Duodenal mucosa (tissue), 2 donors: ENCODE measurements around the gene ASZ1.

Source experiments
- H3K27ac ChIP-seq: one replicate; pipeline ENCODE4 v1.7.0; 2013; ENCODE audit warnings: low read depth, low read length
- H3K27me3 ChIP-seq, 2 donors: one replicate each; pipeline ENCODE4 v1.7.0; 2013; ENCODE audit warnings: low read length in 2 of 2, control low read depth in 1 of 2; ENCODE audit not compliant: insufficient read depth in 2 of 2, control insufficient read depth in 1 of 2
- H3K36me3 ChIP-seq, 2 donors: one replicate each; pipeline ENCODE4 v1.7.0; 2013; ENCODE audit warnings: low read length in 2 of 2, control low read depth in 1 of 2; ENCODE audit not compliant: insufficient read depth in 2 of 2, control insufficient read depth in 1 of 2
- H3K4me1 ChIP-seq, 2 donors: one replicate each; pipeline ENCODE4 v1.7.0; 2013; ENCODE audit warnings: low read length in 2 of 2, control low read depth in 1 of 2; ENCODE audit not compliant: insufficient read depth in 2 of 2, control insufficient read depth in 1 of 2
- H3K4me3 ChIP-seq, 2 donors: one replicate each; pipeline ENCODE4 v1.7.0; 2013; ENCODE audit warnings: low read length in 2 of 2, low read depth in 1 of 2
- H3K9ac ChIP-seq, 2 donors: one replicate each; pipeline ENCODE4 v1.7.0; 2013; ENCODE audit warnings: low read length in 2 of 2, low read depth in 1 of 2
- H3K9me3 ChIP-seq, 2 donors: one replicate each; pipeline ENCODE4 v1.7.0; 2013; ENCODE audit warnings: low read length in 2 of 2, control low read depth in 1 of 2; ENCODE audit not compliant: control insufficient read depth in 1 of 2

ASZ1 gene

DNA sequence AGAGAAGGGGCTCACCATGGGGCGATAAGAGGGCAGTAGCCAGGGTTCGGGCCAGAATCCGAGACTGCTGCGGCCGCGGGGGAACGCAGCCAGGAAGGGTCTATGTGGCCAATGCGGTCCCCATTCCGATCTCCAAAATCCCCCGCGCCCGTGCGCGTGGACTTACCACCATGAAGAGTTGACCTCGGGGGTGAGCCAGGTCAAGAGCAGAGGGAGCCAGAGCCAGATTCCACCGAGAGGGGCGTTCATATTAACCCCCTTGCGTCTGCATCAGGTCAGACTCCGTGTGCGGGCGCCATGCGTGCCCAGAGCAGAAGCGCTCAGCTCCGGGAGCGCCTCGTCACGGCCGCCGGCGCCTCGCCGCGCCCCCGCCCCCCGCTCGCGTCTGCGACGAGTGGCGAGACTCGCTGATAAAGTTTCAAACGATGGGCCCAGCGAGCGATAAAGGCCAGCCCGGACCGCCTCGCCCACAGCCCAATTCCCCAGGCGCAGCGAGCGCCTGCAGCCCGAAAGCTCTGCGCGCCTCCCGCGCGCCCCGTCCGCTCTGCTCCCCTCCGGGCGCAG is 104.5 kb downstream of the ASZ1 start, which contains the start of gene WNT2:
TSS of gene WNT2 (minus strand) at position 318 of the 564 bp plus-strand sequence. CDS start at position 249, 69 bp downstream.
- H3K27ac ChIP-seq = no peak within 1 kb of the TSS
- no peaks in the 10 kb centered on the region for H3K9me3 ChIP-seq
- no peaks in the 10 kb centered on the region for H3K36me3 ChIP-seq
- peak within 1 kb of the TSS; percentile 53 to 62 for H3K4me3 ChIP-seq
- H3K9ac ChIP-seq = no peak within 1 kb of the TSS
- H3K27me3 ChIP-seq = peaks cover 52 to 59% of the 10 kb centered on the region in 2 donors
- H3K4me1 ChIP-seq = peaks cover 5 to 21% of the 10 kb centered on the region in 2 donors

DNA sequence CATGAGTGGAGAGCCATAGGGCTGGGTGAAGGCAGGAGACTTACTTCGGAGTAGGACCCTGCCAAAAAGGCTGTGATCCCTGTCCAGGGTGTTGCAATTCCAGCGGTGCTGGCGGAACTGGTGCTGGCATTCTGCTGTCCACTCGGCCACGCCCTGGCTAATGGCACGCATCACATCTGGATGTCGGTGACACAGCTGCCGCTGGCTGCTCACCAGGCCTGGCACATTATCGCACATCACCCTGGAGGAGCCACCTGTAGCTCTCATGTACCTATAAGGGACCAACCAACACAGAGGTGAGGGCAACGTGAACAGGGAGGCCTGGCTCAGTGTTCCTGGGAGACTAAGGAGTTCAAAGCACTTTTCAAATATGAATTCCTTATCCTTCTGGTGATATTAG is 106.8 kb downstream of the ASZ1 start:
- H3K36me3 ChIP-seq = no peaks in the 10 kb centered on the region
- H3K27me3 ChIP-seq = peaks cover 47 to 59% of the 10 kb centered on the region in 2 donors
- H3K4me1 ChIP-seq = peaks cover 5 to 21% of the 10 kb centered on the region in 2 donors
- no peak overlapping the region for H3K27ac ChIP-seq
- H3K4me3 ChIP-seq = no peak overlapping the region
- no peak overlapping the region for H3K9ac ChIP-seq
- no peaks in the 10 kb centered on the region for H3K9me3 ChIP-seq

DNA sequence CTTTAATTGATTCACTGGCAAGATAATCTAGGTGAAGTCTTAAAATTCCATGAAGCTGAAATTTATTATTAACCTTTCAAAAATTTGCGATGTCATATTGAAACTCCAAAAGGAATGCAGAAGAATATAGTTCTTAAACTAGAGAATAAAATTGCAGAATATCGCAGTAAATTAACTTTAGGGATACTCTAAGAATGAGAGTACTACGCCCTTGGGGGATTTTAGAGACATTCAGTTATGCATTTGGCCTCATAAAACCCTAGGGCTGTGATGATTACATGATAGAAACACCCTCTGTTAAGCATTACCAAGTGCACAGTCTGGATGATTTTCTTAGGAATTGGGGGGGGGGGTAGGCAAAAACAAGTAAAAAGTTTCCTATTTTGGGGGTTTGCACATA is 108.1 kb downstream of the ASZ1 start:
- Histone ChIP-seq H3K36me3 (no peaks in the 10 kb centered on the region), H3K4me1 (peaks cover 0 to 14% of the 10 kb centered on the region in 2 donors), H3K27me3 (peaks cover 36 to 46% of the 10 kb centered on the region in 2 donors), H3K9me3 (no peaks in the 10 kb centered on the region), H3K4me3 (no peak overlapping the region), H3K27ac (no peak overlapping the region), H3K9ac (no peak overlapping the region)

DNA sequence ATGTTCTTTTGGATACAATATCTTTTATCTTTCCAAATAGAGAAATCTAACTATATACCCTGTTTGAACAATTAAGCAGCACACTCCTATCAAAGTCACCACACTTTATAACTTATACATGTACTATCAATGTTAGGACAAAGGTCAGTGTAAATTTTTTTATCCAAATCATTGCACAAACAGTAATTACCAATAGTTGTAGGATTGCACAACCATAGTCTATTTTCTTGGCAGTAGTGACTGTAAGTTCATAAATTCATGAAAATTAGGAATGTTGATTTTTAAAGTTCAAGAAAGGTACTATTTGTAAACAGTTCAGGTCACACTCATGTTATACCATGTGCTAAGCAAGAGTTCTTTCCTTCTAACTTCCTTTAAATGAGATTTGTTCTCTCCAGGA is 113.7 kb downstream of the ASZ1 start:
- no peak overlapping the region for H3K9ac ChIP-seq
- no peaks in the 10 kb centered on the region for H3K9me3 ChIP-seq
- no peaks in the 10 kb centered on the region for H3K4me1 ChIP-seq
- H3K36me3 ChIP-seq = no peaks in the 10 kb centered on the region
- H3K27ac ChIP-seq = no peak overlapping the region
- H3K27me3 ChIP-seq = peaks cover 0 to 5% of the 10 kb centered on the region in 2 donors
- H3K4me3 ChIP-seq = no peak overlapping the region
